ENCODE results near the gene HCST. TPM values are rescaled to one million over a fixed set of nuclear protein-coding genes. Genes with fewer than 3 reads are reported as not detected.

Gene HCST
- total RNA-seq, 1 donor from 2014 or later: 2.7 TPM

DNA sequence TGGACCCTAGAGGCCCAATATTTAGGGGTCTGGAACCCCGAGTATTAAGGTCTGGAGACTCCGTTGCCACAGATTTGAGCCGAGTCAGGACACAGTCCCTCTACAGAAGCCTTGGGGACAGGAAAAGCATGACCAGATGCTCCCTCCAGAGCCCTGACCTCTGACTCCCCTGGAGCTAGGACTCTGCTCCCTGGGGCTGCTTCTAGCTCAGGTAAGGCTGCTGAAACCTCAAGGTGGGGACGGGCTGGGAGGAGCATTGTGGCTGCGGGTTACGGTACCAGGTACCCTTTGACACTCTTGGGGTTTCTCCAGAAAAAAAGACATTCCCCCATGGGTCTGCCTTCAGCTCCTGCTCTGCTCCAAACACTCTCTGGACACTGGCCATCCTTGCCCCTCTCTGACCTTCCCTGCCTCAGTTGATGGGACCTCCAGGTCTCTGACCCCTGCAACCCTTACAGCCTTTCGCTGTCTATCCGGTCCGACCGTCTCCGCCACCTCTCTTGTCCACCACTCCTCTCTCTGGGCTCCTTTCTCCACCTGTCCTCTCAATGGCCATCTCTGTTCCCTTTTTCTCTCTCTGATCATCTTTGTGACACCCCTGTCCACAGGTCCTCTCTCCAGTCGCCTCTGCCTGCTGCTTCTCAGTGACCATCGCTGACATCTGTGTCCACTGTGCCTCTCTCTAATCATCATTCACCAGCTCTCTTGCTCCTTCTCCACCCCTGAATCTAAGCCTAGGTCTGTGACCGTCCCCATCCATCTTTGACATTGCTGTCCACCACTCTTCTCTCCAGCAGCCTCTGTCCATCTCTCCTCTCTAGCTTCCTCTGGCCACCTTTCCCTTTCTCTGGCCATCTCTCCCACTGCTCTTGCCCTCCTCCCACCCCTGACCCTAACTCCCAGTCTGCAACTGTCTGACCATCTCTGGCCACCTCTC lies 35.3 kb downstream of the HCST start:
- no peak for DNase-seq

DNA sequence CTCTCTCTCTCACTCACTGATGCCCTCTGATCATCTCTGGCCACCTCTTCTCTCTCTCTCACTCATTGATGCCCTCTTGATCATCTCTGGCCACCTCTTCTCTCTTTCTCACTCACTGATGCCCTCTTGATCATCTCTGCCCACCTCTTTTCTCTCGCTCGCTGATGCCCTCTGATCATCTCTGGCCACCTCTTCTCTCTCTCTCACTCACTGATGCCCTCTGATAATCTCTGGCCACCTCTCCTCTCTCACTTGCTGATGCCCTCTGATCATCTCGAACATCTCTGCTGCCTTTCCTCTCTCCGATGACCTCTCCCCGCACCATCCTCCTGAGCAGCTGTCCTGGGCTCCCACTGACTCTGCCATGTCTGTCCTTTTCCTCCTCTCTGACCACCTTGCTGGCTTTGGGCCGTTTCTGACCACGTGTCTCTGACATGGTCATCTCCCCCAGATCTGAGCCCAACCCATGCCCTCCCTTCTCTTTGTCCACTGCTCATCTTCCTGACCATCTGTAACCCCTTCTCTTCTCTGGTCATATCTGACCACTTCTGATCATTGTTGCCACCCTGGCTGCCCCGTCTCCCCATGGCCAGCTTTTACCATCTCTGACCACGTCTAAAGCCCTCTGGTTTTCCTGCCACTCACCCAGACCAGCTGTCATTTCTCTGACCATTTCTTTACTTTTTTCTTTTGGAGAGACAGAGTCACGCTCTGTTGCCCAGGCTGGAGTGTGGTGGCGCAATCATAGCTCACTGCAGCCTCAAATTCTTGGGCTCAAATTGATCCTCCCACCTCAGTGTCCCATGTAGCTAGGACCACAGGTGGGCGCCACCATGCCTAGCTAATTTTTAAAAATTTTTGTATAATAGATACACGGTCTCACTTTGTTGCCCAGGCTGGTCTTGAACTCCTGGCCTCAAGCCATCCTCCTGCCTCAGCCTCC lies 36.2 kb downstream of the HCST start:
- DNase-seq: no peak

DNA sequence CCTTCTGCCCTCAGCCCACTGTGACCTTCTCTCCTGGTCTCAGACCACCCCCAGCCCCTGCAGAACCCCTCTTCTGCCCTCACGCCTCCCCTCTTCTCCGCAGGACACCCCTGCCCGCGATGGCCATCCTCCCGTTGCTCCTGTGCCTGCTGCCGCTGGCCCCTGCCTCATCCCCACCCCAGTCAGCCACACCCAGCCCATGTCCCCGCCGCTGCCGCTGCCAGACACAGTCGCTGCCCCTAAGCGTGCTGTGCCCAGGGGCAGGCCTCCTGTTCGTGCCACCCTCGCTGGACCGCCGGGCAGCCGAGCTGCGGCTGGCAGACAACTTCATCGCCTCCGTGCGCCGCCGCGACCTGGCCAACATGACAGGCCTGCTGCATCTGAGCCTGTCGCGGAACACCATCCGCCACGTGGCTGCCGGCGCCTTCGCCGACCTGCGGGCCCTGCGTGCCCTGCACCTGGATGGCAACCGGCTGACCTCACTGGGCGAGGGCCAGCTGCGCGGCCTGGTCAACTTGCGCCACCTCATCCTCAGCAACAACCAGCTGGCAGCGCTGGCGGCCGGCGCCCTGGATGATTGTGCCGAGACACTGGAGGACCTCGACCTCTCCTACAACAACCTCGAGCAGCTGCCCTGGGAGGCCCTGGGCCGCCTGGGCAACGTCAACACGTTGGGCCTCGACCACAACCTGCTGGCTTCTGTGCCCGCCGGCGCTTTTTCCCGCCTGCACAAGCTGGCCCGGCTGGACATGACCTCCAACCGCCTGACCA lies 37.2 kb downstream of the HCST start:
- no peak for DNase-seq

DNA sequence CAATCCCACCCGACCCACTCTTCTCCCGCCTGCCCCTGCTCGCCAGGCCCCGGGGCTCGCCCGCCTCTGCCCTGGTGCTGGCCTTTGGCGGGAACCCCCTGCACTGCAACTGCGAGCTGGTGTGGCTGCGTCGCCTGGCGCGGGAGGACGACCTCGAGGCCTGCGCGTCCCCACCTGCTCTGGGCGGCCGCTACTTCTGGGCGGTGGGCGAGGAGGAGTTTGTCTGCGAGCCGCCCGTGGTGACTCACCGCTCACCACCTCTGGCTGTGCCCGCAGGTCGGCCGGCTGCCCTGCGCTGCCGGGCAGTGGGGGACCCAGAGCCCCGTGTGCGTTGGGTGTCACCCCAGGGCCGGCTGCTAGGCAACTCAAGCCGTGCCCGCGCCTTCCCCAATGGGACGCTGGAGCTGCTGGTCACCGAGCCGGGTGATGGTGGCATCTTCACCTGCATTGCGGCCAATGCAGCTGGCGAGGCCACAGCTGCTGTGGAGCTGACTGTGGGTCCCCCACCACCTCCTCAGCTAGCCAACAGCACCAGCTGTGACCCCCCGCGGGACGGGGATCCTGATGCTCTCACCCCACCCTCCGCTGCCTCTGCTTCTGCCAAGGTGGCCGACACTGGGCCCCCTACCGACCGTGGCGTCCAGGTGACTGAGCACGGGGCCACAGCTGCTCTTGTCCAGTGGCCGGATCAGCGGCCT lies 37.9 kb downstream of the HCST start:
- no peak for DNase-seq

DNA sequence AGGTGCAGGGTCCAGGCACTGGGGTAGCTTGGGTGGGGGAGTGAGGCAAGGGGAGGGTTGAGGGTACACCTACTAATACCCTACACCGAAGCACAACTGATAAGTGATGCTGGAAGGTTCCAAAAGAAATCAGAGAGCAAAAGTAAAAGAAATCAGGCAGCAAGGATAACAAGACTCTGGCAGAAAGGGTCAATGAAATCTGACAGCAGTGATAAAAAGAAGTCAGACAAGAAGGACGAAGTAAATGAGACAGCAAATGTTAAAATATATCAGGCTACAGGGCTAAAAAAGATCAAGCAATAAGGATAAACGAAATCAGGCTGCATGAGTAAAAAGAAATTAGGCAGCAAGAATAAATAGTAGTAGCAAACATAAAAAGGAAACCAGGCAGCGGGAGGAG lies 38.5 kb downstream of the HCST start:
- no peak for DNase-seq

DNA sequence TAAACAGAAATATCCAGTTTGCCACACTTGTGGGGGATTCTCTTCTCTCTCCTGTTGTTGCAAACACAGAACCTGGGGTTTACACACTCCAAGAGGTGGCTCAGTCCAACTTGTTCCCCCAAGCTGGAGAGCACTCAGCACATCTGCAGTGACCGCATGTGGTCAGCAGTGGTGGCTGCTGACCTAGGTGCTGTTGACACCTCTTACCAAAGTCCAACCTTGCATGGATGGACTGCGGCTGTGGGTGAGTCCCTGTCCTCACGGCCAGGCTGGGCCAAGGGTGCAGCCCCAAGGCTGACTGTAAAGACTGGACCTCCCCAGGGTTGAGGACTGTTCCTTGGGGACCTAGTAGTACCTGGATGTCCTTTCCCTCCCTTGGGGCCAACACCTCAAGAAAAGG lies 39.9 kb downstream of the HCST start:
- DNase-seq: no peak

DNA sequence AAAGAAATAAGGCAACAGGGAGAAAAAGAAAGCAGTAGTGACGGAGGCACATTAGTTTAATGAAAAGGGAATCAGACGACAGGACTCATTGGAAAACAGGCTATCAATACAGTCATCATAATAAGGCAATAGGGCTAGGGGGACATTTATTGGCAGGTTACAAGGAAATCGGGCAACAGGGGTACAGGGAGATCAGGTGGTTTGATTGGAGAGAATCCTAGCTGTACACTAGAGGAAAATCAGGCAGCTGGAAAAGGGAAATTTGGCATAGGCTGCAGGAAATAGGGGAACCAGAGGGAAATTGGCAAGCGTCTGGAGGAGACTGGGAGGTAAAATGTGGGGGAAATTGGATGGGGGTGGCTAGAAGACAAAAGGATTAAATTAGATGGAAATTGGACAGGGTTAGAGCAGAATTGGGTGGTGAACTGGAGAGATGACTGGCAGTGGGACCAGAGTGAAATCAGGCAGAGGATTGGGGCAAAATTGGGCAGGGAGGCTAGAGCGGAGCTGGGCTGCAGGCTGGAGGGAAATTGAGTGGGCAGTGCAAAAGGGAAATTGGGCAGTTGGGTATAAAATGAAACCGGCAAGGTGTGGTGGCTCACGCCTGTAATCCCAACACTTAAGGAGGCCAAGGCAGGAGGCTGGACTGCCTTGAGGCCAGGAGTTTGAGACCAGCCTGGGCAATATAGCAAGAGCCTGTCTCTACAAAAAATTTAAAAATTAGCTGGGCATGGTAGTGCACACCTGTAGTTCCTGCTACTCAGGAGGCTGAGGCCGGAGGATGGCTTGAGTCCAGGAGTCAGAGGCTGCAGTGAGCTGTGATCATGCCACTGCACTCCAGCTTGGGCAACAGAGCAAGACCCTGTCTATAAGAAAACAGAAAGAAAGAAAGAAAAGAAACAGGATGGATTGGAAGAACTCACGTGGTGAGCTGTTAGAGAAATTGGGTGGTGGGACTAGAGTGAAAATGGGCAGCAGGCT lies 41.3 kb downstream of the HCST start:
- no peak for DNase-seq

DNA sequence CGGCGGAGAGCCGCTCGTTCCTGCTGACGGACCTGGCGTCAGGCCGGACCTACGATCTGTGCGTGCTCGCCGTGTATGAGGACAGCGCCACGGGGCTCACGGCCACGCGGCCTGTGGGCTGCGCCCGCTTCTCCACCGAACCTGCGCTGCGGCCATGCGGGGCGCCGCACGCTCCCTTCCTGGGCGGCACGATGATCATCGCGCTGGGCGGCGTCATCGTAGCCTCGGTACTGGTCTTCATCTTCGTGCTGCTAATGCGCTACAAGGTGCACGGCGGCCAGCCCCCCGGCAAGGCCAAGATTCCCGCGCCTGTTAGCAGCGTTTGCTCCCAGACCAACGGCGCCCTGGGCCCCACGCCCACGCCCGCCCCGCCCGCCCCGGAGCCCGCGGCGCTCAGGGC lies 42.2 kb downstream of the HCST start:
- DNase-seq: no peak

DNA sequence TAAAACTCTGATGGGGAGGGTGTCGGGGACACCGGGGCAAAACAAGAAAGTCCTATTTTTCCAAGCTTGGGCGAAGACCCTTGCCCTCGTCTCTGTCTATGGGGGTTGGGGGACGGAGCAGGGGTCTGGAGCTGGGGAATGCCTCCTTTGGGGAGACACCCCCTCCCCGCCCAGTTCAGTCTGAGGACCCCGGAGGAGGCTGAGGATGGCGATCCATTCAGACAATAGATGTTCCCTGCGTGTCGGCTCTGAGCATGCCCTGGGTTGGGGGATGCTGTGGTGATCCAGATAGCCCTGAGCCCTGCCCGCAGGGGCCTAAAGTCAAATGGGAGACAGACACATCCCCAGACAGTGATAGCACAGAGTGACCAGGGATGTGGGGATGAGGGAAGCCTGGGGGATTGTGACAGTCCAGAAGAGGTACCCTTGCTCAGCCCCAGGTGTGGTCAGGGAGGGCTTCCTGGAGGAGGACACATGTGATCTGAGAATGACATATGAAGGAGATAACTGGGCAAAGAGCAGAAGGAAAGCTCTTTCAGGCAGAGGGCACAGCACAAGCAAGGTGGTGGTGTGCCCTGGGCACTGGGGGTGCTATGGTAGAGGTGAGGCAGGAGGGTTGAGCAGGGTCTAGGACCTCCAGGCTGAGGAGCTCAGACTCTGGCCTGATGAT lies 42.9 kb downstream of the HCST start:
- DNase-seq: no peak

DNA sequence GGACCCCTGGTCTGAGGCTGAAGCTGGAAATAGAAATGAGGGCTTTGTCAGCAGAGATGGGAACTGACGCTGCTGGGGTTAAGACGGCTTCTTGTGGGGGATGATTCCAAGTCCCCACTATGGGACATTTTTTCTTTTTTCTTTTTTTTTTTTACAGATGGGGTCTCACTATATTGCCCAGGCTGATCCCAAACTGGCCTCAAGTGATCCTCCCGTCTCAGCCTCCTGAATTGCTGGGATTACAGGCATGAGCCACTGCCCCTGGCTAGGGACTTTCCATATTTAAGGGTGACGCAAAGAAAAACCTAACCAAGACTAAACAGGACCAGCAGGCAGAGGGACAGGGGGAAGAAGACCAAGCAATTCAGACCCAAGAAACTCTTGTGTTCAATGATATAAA lies 43.9 kb downstream of the HCST start:
- DNase-seq: no peak

DNA sequence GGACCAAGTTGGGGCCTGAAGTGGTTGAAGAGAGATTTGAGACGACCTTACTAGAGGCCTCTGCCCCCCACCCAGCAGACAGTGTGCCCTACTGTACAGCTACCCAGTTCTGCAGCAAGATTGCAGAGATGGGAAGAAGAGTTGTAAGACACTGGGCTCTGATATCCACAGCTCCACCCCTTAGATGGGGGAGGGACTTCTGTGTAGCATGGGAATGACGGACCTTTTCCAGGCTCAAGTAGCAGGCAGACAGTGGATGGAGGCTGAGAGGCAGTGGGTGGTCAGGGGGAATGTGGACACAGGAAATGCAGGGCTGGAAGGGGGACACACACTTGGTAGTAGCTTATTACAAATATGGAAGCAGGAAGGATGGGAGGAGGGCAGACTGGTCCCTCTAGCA lies 46.8 kb downstream of the HCST start:
- no peak for DNase-seq

Small RNAs within 50 kb of the gene (small RNA-seq; reads per million reads assigned to genes)
- not detected for gene RN7SL402P (ENCODE audit: low replicate concordance)

Other genes with a start within 250 kb of the HCST start
- gene UPK1A, start 236.0 kb upstream of the HCST start, total RNA-seq: 0.49 TPM
- gene ZBTB32, start 198.0 kb upstream of the HCST start, total RNA-seq: not detected
- gene KMT2B, start 184.5 kb upstream of the HCST start, total RNA-seq: 11.8 TPM
- gene IGFLR1, start 160.1 kb upstream of the HCST start, total RNA-seq: 1.2 TPM
- 5.9 TPM for gene U2AF1L4, start 157.1 kb upstream of the HCST start, total RNA-seq
- gene PSENEN, start 156.9 kb upstream of the HCST start, total RNA-seq: 10.1 TPM
- 4.2 TPM for gene LIN37, start 154.0 kb upstream of the HCST start, total RNA-seq
- 18.4 TPM for gene HSPB6, start 145.5 kb upstream of the HCST start, total RNA-seq
- 4.5 TPM for gene PROSER3, start 144.4 kb upstream of the HCST start, total RNA-seq
- 5.1 TPM for gene ARHGAP33, start 127.0 kb upstream of the HCST start, total RNA-seq
- not detected for gene PRODH2, start 89.7 kb upstream of the HCST start, total RNA-seq
- not detected for gene NPHS1, start 50.0 kb upstream of the HCST start, total RNA-seq
- 0.10 TPM for gene KIRREL2, start 45.6 kb upstream of the HCST start, total RNA-seq
- 3.0 TPM for gene APLP1, start 34.0 kb upstream of the HCST start, total RNA-seq
- 12.0 TPM for gene NFKBID, start 2.0 kb upstream of the HCST start, total RNA-seq
- 14.1 TPM for gene TYROBP, start 5.8 kb downstream of the HCST start, total RNA-seq
- gene LRFN3, start 33.8 kb downstream of the HCST start, total RNA-seq: 2.8 TPM
- gene SDHAF1, start 92.7 kb downstream of the HCST start, total RNA-seq: 11.2 TPM
- gene SYNE4, start 106.3 kb downstream of the HCST start, total RNA-seq: not detected
- 9.2 TPM for gene ALKBH6, start 111.7 kb downstream of the HCST start, total RNA-seq
- gene CLIP3, start 130.3 kb downstream of the HCST start, total RNA-seq: 4.2 TPM
- gene THAP8, start 151.8 kb downstream of the HCST start, total RNA-seq: 2.3 TPM
- 2.5 TPM for gene WDR62, start 152.4 kb downstream of the HCST start, total RNA-seq
- gene OVOL3, start 208.6 kb downstream of the HCST start, total RNA-seq: not detected
- 64.2 TPM for gene POLR2I, start 212.3 kb downstream of the HCST start, total RNA-seq
- 57.9 TPM for gene TBCB, start 212.9 kb downstream of the HCST start, total RNA-seq
- 141 TPM for gene CAPNS1, start 237.5 kb downstream of the HCST start, total RNA-seq
- 43.5 TPM for gene COX7A1, start 249.9 kb downstream of the HCST start, total RNA-seq